ENCODE measurements around the gene ETDA.
"Not testable (repeated sequence)": the region's sequence is repeated elsewhere in the genome, so short reads cannot be mapped to it uniquely, and the experiment has no call there.

- TF ChIP-seq, protein P1, sequence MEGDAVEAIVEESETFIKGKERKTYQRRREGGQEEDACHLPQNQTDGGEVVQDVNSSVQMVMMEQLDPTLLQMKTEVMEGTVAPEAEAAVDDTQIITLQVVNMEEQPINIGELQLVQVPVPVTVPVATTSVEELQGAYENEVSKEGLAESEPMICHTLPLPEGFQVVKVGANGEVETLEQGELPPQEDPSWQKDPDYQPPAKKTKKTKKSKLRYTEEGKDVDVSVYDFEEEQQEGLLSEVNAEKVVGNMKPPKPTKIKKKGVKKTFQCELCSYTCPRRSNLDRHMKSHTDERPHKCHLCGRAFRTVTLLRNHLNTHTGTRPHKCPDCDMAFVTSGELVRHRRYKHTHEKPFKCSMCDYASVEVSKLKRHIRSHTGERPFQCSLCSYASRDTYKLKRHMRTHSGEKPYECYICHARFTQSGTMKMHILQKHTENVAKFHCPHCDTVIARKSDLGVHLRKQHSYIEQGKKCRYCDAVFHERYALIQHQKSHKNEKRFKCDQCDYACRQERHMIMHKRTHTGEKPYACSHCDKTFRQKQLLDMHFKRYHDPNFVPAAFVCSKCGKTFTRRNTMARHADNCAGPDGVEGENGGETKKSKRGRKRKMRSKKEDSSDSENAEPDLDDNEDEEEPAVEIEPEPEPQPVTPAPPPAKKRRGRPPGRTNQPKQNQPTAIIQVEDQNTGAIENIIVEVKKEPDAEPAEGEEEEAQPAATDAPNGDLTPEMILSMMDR (IDR thresholded peaks at IDR 0.05) = not testable (repeated sequence)
- TF ChIP-seq POLR2A (IDR thresholded peaks at IDR 0.05) = not testable (repeated sequence)
Measured at GRCh38 chrX:135256087-135256684, 4.3 kb downstream of the ETDA start.
